ENCODE measurements around the gene EQTN.

- TF ChIP-seq CTCF (IDR thresholded peaks at IDR 0.05) (no peak), EZH2 (IDR thresholded peaks at IDR 0.05; ENCODE audit: borderline replicate concordance, insufficient read depth, low read depth, low read length, poor library complexity, severe bottlenecking) (no peak)
Observed at GRCh38 chr9:27344776-27345175, 47.8 kb upstream of the EQTN start.
